DMS53 (cell line): ENCODE measurements around the gene TNS2.

Experiments
- DNase-seq: peaks from one replicate; lab custom pipeline; 2025; lab: John Stamatoyannopoulos, UW

Gene TNS2

GRCh38 chr12:53056296-53056695, 6.4 kb downstream of the TNS2 start:
- DNase-seq = no peak

GRCh38 chr12:53056901-53057300, 7.0 kb downstream of the TNS2 start:
- DNase-seq = no peak

GRCh38 chr12:53057816-53058500, 8.1 kb downstream of the TNS2 start:
- peak; percentile 73 for DNase-seq

GRCh38 chr12:53058674-53059433, 9.0 kb downstream of the TNS2 start:
- DNase-seq = no peak

- DNase-seq = no peak
Observed at GRCh38 chr12:53059434-53060063, 9.7 kb downstream of the TNS2 start.

GRCh38 chr12:53060064-53060720, 10.3 kb downstream of the TNS2 start:
- DNase-seq = peak; percentile 55

GRCh38 chr12:53060721-53061276, 10.9 kb downstream of the TNS2 start:
- DNase-seq = peak; percentile 91

GRCh38 chr12:53061404-53062010, 11.6 kb downstream of the TNS2 start:
- peak; percentile 98 for DNase-seq

GRCh38 chr12:53062011-53062961, 12.4 kb downstream of the TNS2 start:
- DNase-seq = peak; percentile 48

GRCh38 chr12:53062977-53063707, 13.3 kb downstream of the TNS2 start:
- no peak for DNase-seq

GRCh38 chr12:53063708-53064612, 14.1 kb downstream of the TNS2 start:
- DNase-seq = peak; percentile 32

- DNase-seq = no peak
Observed at GRCh38 chr12:53064613-53065436, 15.0 kb downstream of the TNS2 start.

- DNase-seq = no peak
Observed at GRCh38 chr12:53065470-53065869, 15.6 kb downstream of the TNS2 start.

GRCh38 chr12:53065975-53066931, 16.4 kb downstream of the TNS2 start:
- DNase-seq = peak; percentile 89

- no peak for DNase-seq
Observed at GRCh38 chr12:53067074-53067992, 17.5 kb downstream of the TNS2 start.
